HG02678 (cell line): ENCODE results near the gene PEX5L.
"Not testable (repeated sequence)": the region's sequence is repeated elsewhere in the genome, so short reads cannot be mapped to it uniquely, and the experiment has no call there.

Source experiments
- ATAC-seq: cut with Tn5 transposase; IDR thresholded peaks from one replicate; pipeline ENCODE4 v1.9.1; 2021; ENCODE audit warnings: mild to moderate bottlenecking, moderate library complexity; ENCODE audit not compliant: unreplicated experiment

The PEX5L gene

GRCh38 chr3:179796421-179796820 lies 240.3 kb downstream of the PEX5L start:
- ATAC-seq: no peak

- ATAC-seq: no peak
Observed at GRCh38 chr3:179794355-179794754, 242.4 kb downstream of the PEX5L start.

GRCh38 chr3:179791793-179792192 lies 244.9 kb downstream of the PEX5L start:
- no peak for ATAC-seq

GRCh38 chr3:179788996-179789395 lies 247.7 kb downstream of the PEX5L start:
- no peak for ATAC-seq

- ATAC-seq: not testable (repeated sequence)
Observed at GRCh38 chr3:179782841-179783240, 253.9 kb downstream of the PEX5L start.

GRCh38 chr3:179775416-179776122 lies 261.2 kb downstream of the PEX5L start:
- no peak for ATAC-seq

GRCh38 chr3:179772297-179772696 lies 264.4 kb downstream of the PEX5L start:
- ATAC-seq: no peak

GRCh38 chr3:179771797-179772196 lies 264.9 kb downstream of the PEX5L start:
- ATAC-seq: no peak

- no peak for ATAC-seq
Observed at GRCh38 chr3:179769411-179770247, 267.1 kb downstream of the PEX5L start.

- ATAC-seq: no peak
Observed at GRCh38 chr3:179768080-179768479, 268.7 kb downstream of the PEX5L start.

- no peak for ATAC-seq
Observed at GRCh38 chr3:179766416-179767133, 270.2 kb downstream of the PEX5L start.

- no peak for ATAC-seq
Observed at GRCh38 chr3:179765396-179765795, 271.3 kb downstream of the PEX5L start.

- ATAC-seq: no peak
Observed at GRCh38 chr3:179760944-179761343, 275.8 kb downstream of the PEX5L start.

- ATAC-seq: no peak
Observed at GRCh38 chr3:179750720-179751328, 285.9 kb downstream of the PEX5L start.

- ATAC-seq: no peak
Observed at GRCh38 chr3:179745716-179746115, 291.0 kb downstream of the PEX5L start.

- no peak for ATAC-seq
Observed at GRCh38 chr3:179745079-179745478, 291.7 kb downstream of the PEX5L start.
